Transverse colon (tissue), 4 donors: ENCODE measurements around the gene WFS1.

Experiments
- POLR2A ChIP-seq: fragments of 450-650 bp; IDR thresholded peaks from one replicate; pipeline ENCODE4 v1.6.1; 2016; ENCODE audit warnings: antibody characterized with exemption, mild to moderate bottlenecking, moderate library complexity
- POLR2AphosphoS5 ChIP-seq, 3 donors: sonication (generic); formaldehyde crosslinking; IDR thresholded peaks; one replicate each; pipeline ENCODE4 v1.6.1; 2016; ENCODE audit warnings: antibody characterized with exemption in 3 of 3
- TF ChIP-seq, protein P1 (sequence below), 5 experiments: fragments of 200-600 bp in 3 of 5; fragments of 450-650 bp in 2 of 5; sonication (generic) in 3 of 5; IDR thresholded peaks; 1 replicate in 2 of 5; 2 replicates in 3 of 5; pipeline ENCODE4 v1.5.1; 2016 to 2017; ENCODE audit warnings: antibody characterized with exemption in 5 of 5, inconsistent platforms in 3 of 5, mild to moderate bottlenecking in 2 of 5, moderate library complexity in 1 of 5

DNA sequence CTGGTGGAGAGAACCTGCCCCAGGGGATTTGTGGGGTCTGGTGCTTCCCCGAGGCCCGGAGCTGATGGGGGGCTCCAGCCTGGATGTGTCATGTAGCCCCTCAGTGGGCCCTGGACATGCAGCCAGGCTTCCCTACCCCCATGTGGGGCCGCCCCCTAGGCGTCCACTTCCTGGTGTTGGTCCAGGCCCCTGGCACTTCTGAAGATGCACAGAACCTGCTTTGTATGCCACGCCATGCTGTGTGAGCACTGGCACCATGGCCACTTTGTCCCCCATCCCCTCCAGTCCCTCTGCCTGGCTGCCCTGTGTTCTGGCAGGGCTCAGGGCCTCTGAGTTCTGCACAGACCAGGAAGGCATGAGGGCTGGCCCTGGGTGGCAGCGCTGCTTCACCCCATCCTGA, 29.2 kb downstream of the WFS1 start:
- TF ChIP-seq POLR2A (no peak), POLR2AphosphoS5 (IDR thresholded peaks at IDR 0.05) (no peak)
- TF ChIP-seq, protein P1, sequence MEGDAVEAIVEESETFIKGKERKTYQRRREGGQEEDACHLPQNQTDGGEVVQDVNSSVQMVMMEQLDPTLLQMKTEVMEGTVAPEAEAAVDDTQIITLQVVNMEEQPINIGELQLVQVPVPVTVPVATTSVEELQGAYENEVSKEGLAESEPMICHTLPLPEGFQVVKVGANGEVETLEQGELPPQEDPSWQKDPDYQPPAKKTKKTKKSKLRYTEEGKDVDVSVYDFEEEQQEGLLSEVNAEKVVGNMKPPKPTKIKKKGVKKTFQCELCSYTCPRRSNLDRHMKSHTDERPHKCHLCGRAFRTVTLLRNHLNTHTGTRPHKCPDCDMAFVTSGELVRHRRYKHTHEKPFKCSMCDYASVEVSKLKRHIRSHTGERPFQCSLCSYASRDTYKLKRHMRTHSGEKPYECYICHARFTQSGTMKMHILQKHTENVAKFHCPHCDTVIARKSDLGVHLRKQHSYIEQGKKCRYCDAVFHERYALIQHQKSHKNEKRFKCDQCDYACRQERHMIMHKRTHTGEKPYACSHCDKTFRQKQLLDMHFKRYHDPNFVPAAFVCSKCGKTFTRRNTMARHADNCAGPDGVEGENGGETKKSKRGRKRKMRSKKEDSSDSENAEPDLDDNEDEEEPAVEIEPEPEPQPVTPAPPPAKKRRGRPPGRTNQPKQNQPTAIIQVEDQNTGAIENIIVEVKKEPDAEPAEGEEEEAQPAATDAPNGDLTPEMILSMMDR (IDR thresholded peaks at IDR 0.05): no peak
